Natural killer cell (primary cell): Measurements from ENCODE around the gene RGS8. TPM values are rescaled to one million over a fixed set of nuclear protein-coding genes. Genes with fewer than 3 reads are reported as not detected.

ENCODE experiments used
- ATAC-seq, 3 donors: fragments of 150-1000 bp in 2 of 3; fragments of 200-7000 bp in 1 of 3; cut with Tn5 transposase; 1 replicate in 1 of 3; 2 replicates in 2 of 3; pipeline ENCODE4 v1.10.0; 2021; ENCODE audit warnings: mild to moderate bottlenecking in 2 of 3, moderate library complexity in 2 of 3
- DNase-seq, 2 donors: peaks; one replicate each; pipeline versions ENCODE4 v3.0.0 to v3.0.0-alpha.2; 2013 to 2021; ENCODE audit warnings: mixed read lengths in 1 of 2
- H3K27ac ChIP-seq: one replicate; pipeline ENCODE4 v1.5.1; 2013; ENCODE audit warnings: mild to moderate bottlenecking, low read length
- H3K27me3 ChIP-seq: one replicate; pipeline ENCODE4 v1.6.1; 2013; ENCODE audit warnings: low read length; ENCODE audit not compliant: control insufficient read depth, insufficient read depth
- H3K36me3 ChIP-seq: one replicate; pipeline ENCODE4 v1.6.1; 2013; ENCODE audit warnings: low read length; ENCODE audit not compliant: control insufficient read depth, insufficient read depth
- H3K4me1 ChIP-seq: one replicate; pipeline ENCODE4 v1.6.1; 2013; ENCODE audit warnings: low read length; ENCODE audit not compliant: control insufficient read depth, insufficient read depth
- H3K4me3 ChIP-seq: one replicate; pipeline ENCODE4 v1.5.1; 2013; ENCODE audit warnings: low read length
- H3K9me3 ChIP-seq: one replicate; pipeline ENCODE4 v1.6.1; 2013; ENCODE audit warnings: low read length; ENCODE audit not compliant: control insufficient read depth, insufficient read depth
- H3K27ac Mint-ChIP-seq, 2 donors: one replicate each; pipeline ENCODE4 v1.8.0; 2022; ENCODE audit warnings: mild to moderate bottlenecking in 2 of 2, mixed read lengths in 2 of 2, moderate library complexity in 1 of 2
- H3K27me3 Mint-ChIP-seq, 2 donors: one replicate each; pipeline ENCODE4 v1.8.0; 2022; ENCODE audit warnings: low read depth in 2 of 2, mixed read lengths in 2 of 2
- H3K36me3 Mint-ChIP-seq: one replicate; pipeline ENCODE4 v1.8.0; 2022; ENCODE audit warnings: mixed read lengths
- H3K4me1 Mint-ChIP-seq, 2 donors: one replicate each; pipeline ENCODE4 v1.8.0; 2022; ENCODE audit warnings: mixed read lengths in 2 of 2
- H3K4me3 Mint-ChIP-seq: one replicate; pipeline ENCODE4 v1.8.0; 2022; ENCODE audit warnings: mild to moderate bottlenecking, moderate library complexity, mixed read lengths
- H3K9me3 Mint-ChIP-seq, 2 donors: one replicate each; pipeline ENCODE4 v1.8.0; 2022; ENCODE audit warnings: mixed read lengths in 2 of 2
- WGBS: methylation state at CpG from one replicate; pipeline ENCODE4 v1.1.7; 2013; ENCODE audit warnings: missing lambda C conversion rate; ENCODE audit not compliant: insufficient coverage; 5-methylcytosine and 5-hydroxymethylcytosine counted together
- intact Hi-C: fragments of 100-400 bp; cut with micrococcal nuclease; formaldehyde crosslinking; loops from one replicate; pipeline ENCODE4 v1.14.2; 2022
- total RNA-seq, 4 donors: library from RNA; stranded (reverse); fragments of 120-200 nt in 1 of 4; gene quantifications; one replicate each; pipeline versions ENCODE4 v1.2.3 to v1.2.4, GENCODE V29; 2013 to 2022
- TF ChIP-seq, protein P1 (sequence below): fragments of 200-600 bp; IDR thresholded peaks from one replicate; pipeline ENCODE4 v1.8.0; 2022; ENCODE audit warnings: antibody characterized with exemption

Gene RGS8
- total RNA-seq, 3 donors from 2014 or later (not counting 1 experiment from before 2014, with no cell fraction given), result not detected

DNA sequence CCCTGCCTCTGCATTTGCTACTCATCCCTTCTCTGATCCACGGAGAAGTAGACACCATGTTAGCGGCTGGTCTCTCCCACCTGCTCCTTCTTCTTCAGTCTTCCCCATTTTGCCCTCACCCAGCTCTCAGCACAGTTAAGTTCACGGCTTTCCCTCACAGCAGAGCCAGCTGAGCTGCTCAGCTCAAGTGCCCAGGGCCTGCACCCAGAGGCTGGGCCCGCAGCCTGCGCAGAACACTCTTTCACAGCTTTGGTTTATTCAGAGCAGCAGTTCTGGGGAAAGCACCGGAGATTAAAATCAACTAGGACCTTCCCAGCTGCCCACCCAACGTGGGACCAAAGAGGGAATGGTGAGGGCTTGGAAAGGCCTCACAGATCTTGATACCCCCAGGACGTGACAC lies 41.9 kb downstream of the RGS8 start:
- Mint-ChIP-seq H3K36me3 (no peaks in the 10 kb centered on the region), H3K4me3 (no peak overlapping the region), H3K4me1 (peaks cover 0 to 5% of the 10 kb centered on the region in 2 donors), H3K27me3 (peaks cover 12 to 18% of the 10 kb centered on the region in 2 donors), H3K27ac (no peak overlapping the region), H3K9me3 (no peaks in the 10 kb centered on the region)
- Histone ChIP-seq H3K4me3 (no peak overlapping the region), H3K9me3 (no peaks in the 10 kb centered on the region), H3K27ac (no peak overlapping the region), H3K36me3 (no peaks in the 10 kb centered on the region), H3K4me1 (no peaks in the 10 kb centered on the region), H3K27me3 (no peaks in the 10 kb centered on the region)
- 91% methylated on average over 7 of the region's 8 CpGs for WGBS
- TF ChIP-seq, protein P1, sequence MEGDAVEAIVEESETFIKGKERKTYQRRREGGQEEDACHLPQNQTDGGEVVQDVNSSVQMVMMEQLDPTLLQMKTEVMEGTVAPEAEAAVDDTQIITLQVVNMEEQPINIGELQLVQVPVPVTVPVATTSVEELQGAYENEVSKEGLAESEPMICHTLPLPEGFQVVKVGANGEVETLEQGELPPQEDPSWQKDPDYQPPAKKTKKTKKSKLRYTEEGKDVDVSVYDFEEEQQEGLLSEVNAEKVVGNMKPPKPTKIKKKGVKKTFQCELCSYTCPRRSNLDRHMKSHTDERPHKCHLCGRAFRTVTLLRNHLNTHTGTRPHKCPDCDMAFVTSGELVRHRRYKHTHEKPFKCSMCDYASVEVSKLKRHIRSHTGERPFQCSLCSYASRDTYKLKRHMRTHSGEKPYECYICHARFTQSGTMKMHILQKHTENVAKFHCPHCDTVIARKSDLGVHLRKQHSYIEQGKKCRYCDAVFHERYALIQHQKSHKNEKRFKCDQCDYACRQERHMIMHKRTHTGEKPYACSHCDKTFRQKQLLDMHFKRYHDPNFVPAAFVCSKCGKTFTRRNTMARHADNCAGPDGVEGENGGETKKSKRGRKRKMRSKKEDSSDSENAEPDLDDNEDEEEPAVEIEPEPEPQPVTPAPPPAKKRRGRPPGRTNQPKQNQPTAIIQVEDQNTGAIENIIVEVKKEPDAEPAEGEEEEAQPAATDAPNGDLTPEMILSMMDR, result no peak
- intact Hi-C loops, result no loop called here
- no peak for DNase-seq
- ATAC-seq, result no peak

DNA sequence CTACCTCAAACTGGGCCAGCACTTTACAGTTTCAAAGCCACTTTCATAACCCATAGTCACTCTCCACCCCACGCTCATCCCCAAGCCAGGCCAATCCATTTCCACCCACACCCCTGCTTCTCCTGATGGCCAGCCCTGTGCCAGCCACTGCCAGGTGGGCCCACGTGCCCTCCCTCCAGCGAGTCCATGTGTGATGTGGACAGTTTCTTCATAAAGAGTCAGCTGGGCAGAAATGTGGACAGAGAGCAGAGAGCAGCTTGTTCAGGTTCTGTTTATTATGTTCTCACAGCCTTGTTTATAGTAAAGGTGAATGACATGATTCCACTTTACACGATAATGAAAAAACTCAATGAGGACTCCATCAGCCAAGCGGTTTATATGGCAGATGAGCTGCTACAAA lies 42.8 kb downstream of the RGS8 start:
- no peak overlapping the region for H3K4me3 ChIP-seq
- H3K9me3 ChIP-seq, result no peaks in the 10 kb centered on the region
- TF ChIP-seq, protein P1, result no peak
- H3K27me3 ChIP-seq, result no peaks in the 10 kb centered on the region
- intact Hi-C loops, result no loop called here
- Mint-ChIP-seq H3K4me1 (peaks cover 0 to 5% of the 10 kb centered on the region in 2 donors), H3K27ac (no peak overlapping the region), H3K9me3 (no peaks in the 10 kb centered on the region), H3K27me3 (peaks cover 14 to 21% of the 10 kb centered on the region in 2 donors), H3K4me3 (no peak overlapping the region), H3K36me3 (no peaks in the 10 kb centered on the region)
- H3K4me1 ChIP-seq, result no peaks in the 10 kb centered on the region
- no peak overlapping the region for H3K27ac ChIP-seq
- no peak for ATAC-seq
- WGBS, result 91% methylated on average over 5 of the region's 5 CpGs
- no peaks in the 10 kb centered on the region for H3K36me3 ChIP-seq
- DNase-seq, result no peak

DNA sequence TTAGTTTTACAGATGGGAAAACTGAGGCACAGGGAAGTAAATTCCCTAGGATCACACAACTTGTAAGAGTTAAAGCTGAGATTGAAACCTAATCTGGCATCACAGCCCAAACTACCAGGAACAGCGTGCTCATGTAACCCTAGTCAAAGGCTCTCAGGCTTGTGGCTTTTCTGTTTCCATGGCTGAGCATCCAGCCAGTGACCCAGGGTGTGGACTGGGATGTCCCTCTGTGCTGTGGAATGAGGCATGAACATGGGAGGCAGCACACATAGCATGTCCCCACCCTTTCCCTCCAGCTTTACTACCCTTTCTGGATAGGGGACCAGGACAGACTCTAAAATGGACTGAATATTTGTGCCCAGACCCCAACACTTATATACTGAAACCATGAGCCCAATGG lies 45.1 kb downstream of the RGS8 start:
- TF ChIP-seq, protein P1, result no peak
- ATAC-seq, result no peak
- Mint-ChIP-seq H3K9me3 (no peaks in the 10 kb centered on the region), H3K27me3 (peaks cover 22 to 27% of the 10 kb centered on the region in 2 donors), H3K4me3 (no peak overlapping the region), H3K36me3 (no peaks in the 10 kb centered on the region), H3K4me1 (peaks cover 0 to 3% of the 10 kb centered on the region in 2 donors), H3K27ac (no peak overlapping the region)
- DNase-seq, result no peak
- Histone ChIP-seq H3K4me1 (no peaks in the 10 kb centered on the region), H3K36me3 (no peaks in the 10 kb centered on the region), H3K27ac (no peak overlapping the region), H3K4me3 (no peak overlapping the region), H3K9me3 (no peaks in the 10 kb centered on the region), H3K27me3 (no peaks in the 10 kb centered on the region)
- 94% methylated on average over 1 of the region's 1 CpG for WGBS
- intact Hi-C loops, result no loop called here

DNA sequence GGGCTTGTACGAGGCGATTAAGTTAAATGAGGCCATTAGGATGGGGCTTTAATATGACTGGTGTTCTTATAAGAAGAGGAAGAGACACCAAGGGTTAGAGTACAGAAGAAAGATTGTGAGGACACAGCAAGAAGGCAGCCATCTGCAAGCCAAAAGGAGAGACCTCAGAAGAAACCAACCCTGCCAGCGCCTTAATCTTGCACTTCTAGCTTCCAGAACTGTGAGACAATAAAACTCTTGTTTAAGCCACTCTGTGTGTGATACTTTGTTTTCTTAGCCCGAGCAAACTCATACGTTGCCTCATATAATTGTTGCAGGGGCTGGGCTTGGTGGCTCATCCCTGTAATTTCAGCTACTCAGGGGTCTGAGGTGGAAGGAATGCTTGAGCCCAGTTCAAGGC lies 46.6 kb downstream of the RGS8 start:
- Histone ChIP-seq H3K9me3 (no peaks in the 10 kb centered on the region), H3K27me3 (no peaks in the 10 kb centered on the region), H3K4me3 (no peak overlapping the region), H3K27ac (no peak overlapping the region), H3K4me1 (peaks cover 3% of the 10 kb centered on the region), H3K36me3 (no peaks in the 10 kb centered on the region)
- Mint-ChIP-seq H3K4me3 (no peak overlapping the region), H3K27ac (no peak overlapping the region), H3K9me3 (no peaks in the 10 kb centered on the region), H3K27me3 (peaks cover 33 to 40% of the 10 kb centered on the region in 2 donors), H3K4me1 (peaks cover 4% of the 10 kb centered on the region in 2 donors), H3K36me3 (no peaks in the 10 kb centered on the region)
- ATAC-seq (no peak), DNase-seq (no peak)
- intact Hi-C loops, result no loop called here
- 96% methylated on average over 5 of the region's 5 CpGs for WGBS
- TF ChIP-seq, protein P1, result no peak
